ENCODE data around the gene TSPO.

GRCh38 chr22:43163241-43163795, 12.0 kb downstream of the TSPO start:
- TF ChIP-seq, protein P1, sequence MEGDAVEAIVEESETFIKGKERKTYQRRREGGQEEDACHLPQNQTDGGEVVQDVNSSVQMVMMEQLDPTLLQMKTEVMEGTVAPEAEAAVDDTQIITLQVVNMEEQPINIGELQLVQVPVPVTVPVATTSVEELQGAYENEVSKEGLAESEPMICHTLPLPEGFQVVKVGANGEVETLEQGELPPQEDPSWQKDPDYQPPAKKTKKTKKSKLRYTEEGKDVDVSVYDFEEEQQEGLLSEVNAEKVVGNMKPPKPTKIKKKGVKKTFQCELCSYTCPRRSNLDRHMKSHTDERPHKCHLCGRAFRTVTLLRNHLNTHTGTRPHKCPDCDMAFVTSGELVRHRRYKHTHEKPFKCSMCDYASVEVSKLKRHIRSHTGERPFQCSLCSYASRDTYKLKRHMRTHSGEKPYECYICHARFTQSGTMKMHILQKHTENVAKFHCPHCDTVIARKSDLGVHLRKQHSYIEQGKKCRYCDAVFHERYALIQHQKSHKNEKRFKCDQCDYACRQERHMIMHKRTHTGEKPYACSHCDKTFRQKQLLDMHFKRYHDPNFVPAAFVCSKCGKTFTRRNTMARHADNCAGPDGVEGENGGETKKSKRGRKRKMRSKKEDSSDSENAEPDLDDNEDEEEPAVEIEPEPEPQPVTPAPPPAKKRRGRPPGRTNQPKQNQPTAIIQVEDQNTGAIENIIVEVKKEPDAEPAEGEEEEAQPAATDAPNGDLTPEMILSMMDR (optimal IDR thresholded peaks at IDR 0.05 in 1 of 3, IDR thresholded peaks at IDR 0.05 in 1 of 3, conservative IDR thresholded peaks at IDR 0.05 in 1 of 3; ENCODE audit: extremely low read depth in 1 of 3, insufficient read depth in 2 of 3, low read length in 3 of 3) = no peak
- TF ChIP-seq EZH2 (IDR thresholded peaks at IDR 0.05; ENCODE audit: low read length) = no peak
